ENCODE results near the gene ZSWIM4.

GRCh38 chr19:13808856-13809255, 13.6 kb downstream of the ZSWIM4 start:
- TF ChIP-seq POLR2A (IDR thresholded peaks at IDR 0.05; ENCODE audit: low read length) (no peak), GATA1 (IDR thresholded peaks at IDR 0.05; ENCODE audit: low read depth, low read length) (no peak)
